Neural crest cell (in vitro differentiated cells): ENCODE results near the gene NFKB2. TPM values are rescaled to one million over a fixed set of nuclear protein-coding genes. Genes with fewer than 3 reads are reported as not detected.

Experiments
- microRNA-seq: library from miRNA; unstranded; fragments of <30 nt; microRNA quantifications from one replicate; pipeline ENCODE4, GENCODE V29; 2020
- total RNA-seq: library from RNA; stranded (reverse); gene quantifications from 2 replicates; pipeline ENCODE4 v1.2.1, GENCODE V29; 2021

The NFKB2 gene
- total RNA-seq, 1 donor from 2014 or later: 26.1 TPM

Small RNA genes lying within 50 kb of the gene (microRNA-seq; reads per million reads assigned to microRNA genes)
- 1,174 reads per million, percentile 83 among the genes with 10 or more reads in this experiment for gene MIR146B

Other genes starting within 250 kb of the NFKB2 start
- 111 and 116 TPM in 2 replicates for gene NOLC1, start 243.3 kb upstream of the NFKB2 start, total RNA-seq
- gene ELOVL3, start 169.4 kb upstream of the NFKB2 start, total RNA-seq: 0.23 and 0.30 TPM in 2 replicates
- not detected in 2 replicates for gene PITX3, start 154.2 kb upstream of the NFKB2 start, total RNA-seq
- 43.2 and 44.7 TPM in 2 replicates for gene GBF1, start 150.2 kb upstream of the NFKB2 start, total RNA-seq
- gene PSD, start 23.1 kb downstream of the NFKB2 start, total RNA-seq: 36.1 and 37.4 TPM in 2 replicates
- gene FBXL15, start 25.1 kb downstream of the NFKB2 start, total RNA-seq: 24.8 and 25.6 TPM in 2 replicates
- 118 and 121 TPM in 2 replicates for gene CUEDC2, start 36.9 kb downstream of the NFKB2 start, total RNA-seq
- gene C10orf95, start 55.8 kb downstream of the NFKB2 start, total RNA-seq: 0.21 and 0.27 TPM in 2 replicates
- gene ACTR1A, start 107.0 kb downstream of the NFKB2 start, total RNA-seq: 139 and 144 TPM in 2 replicates
- gene SUFU, start 108.3 kb downstream of the NFKB2 start, total RNA-seq: 27.1 and 30.9 TPM in 2 replicates
- gene TRIM8, start 248.8 kb downstream of the NFKB2 start, total RNA-seq: 76.9 and 82.8 TPM in 2 replicates